PC-3 (cell line): ENCODE data around the gene HMGCS1. TPM values are rescaled to one million over a fixed set of nuclear protein-coding genes. Genes with fewer than 3 reads are reported as not detected.

Source experiments
- ATAC-seq: fragments of 200-7000 bp; cut with Tn5 transposase; 2 replicates; pipeline ENCODE4 v1.9.1; 2020; ENCODE audit warnings: mild to moderate bottlenecking, moderate library complexity
- BruUV-seq: library from RNA; stranded (reverse); fragments of 400-500 nt; replicated peaks from 2 replicates; lab custom pipeline; 2021; lab: Mats Ljungman, UMichigan
- CTCF ChIA-PET: fragments of 300-600 bp; sonication (Branson Sonifier 250); formaldehyde crosslinking; loops from one replicate; lab custom pipeline; 2022; ENCODE audit warnings: antibody characterized with exemption; lab: Charles Lee
- POLR2A ChIA-PET: fragments of 300-600 bp; sonication (Branson Sonifier 250); formaldehyde crosslinking; loops from one replicate; lab custom pipeline; 2022; ENCODE audit warnings: antibody characterized with exemption; ENCODE audit not compliant: unreplicated experiment; lab: Charles Lee
- DNase-seq: peaks from one replicate; pipeline ENCODE4 v3.0.0-alpha.2; 2015
- H2AFZ ChIP-seq: fragments of 300-600 bp; sonication (generic); 2 replicates; pipeline ENCODE4 v1.6.0; 2016; ENCODE audit warnings: antibody characterized with exemption, low read length
- H3F3A ChIP-seq: fragments of 300-600 bp; sonication (generic); one replicate; pipeline ENCODE4 v1.6.0; 2017; ENCODE audit warnings: antibody characterized with exemption, low read length, control low read depth, mild to moderate bottlenecking; ENCODE audit not compliant: unreplicated experiment
- H3K27ac ChIP-seq: fragments of 300-600 bp; sonication (generic); 2 replicates; pipeline ENCODE4 v1.5.1; 2016; ENCODE audit warnings: mild to moderate bottlenecking, low read length
- H3K27me3 ChIP-seq: fragments of 300-600 bp; sonication (generic); 2 replicates; pipeline ENCODE4 v1.6.1; 2016; ENCODE audit warnings: low read length, mixed read lengths
- H3K36me3 ChIP-seq: fragments of 300-600 bp; sonication (generic); 2 replicates; pipeline ENCODE4 v1.6.1; 2016; ENCODE audit warnings: low read depth, mixed run types, low read length, mixed read lengths
- H3K4me1 ChIP-seq: fragments of 300-600 bp; sonication (generic); 2 replicates; pipeline ENCODE4 v1.5.1; 2016; ENCODE audit warnings: low read length; ENCODE audit not compliant: insufficient read depth
- H3K4me2 ChIP-seq: fragments of 300-600 bp; sonication (generic); 2 replicates; pipeline ENCODE4 v1.6.0; 2016; ENCODE audit warnings: low read length
- H3K4me3 ChIP-seq: fragments of 300-600 bp; sonication (generic); 2 replicates; pipeline ENCODE4 v1.5.1; 2016; ENCODE audit warnings: mild to moderate bottlenecking, low read length, mixed read lengths
- H3K79me2 ChIP-seq: fragments of 300-600 bp; sonication (generic); 2 replicates; pipeline ENCODE4 v1.6.1; 2017; ENCODE audit warnings: low read length, mixed read lengths
- H3K9ac ChIP-seq: fragments of 300-600 bp; sonication (generic); 2 replicates; pipeline ENCODE4 v1.6.0; 2016; ENCODE audit warnings: mild to moderate bottlenecking, low read length
- H3K9me2 ChIP-seq: fragments of 300-600 bp; sonication (generic); replicated peaks from 2 replicates; pipeline ENCODE4 v1.6.1; 2016; ENCODE audit warnings: mixed run types, low read length, mixed read lengths
- H3K9me3 ChIP-seq: fragments of 300-600 bp; sonication (generic); 2 replicates; pipeline ENCODE4 v1.6.1; 2016; ENCODE audit warnings: low read length, mixed read lengths
- H4K20me1 ChIP-seq: fragments of 300-600 bp; sonication (generic); 2 replicates; pipeline ENCODE4 v1.6.1; 2016; ENCODE audit warnings: low read length, mixed read lengths
- EZH2 ChIP-seq: fragments of 300-600 bp; sonication (generic); IDR thresholded peaks from one replicate; pipeline ENCODE4 v1.6.1; 2017; ENCODE audit warnings: antibody characterized with exemption, mild to moderate bottlenecking, low read length; ENCODE audit not compliant: unreplicated experiment
- EZH2phosphoT487 ChIP-seq: fragments of 300-600 bp; sonication (generic); IDR thresholded peaks from 2 replicates; pipeline ENCODE4 v1.6.1; 2018; ENCODE audit warnings: mild to moderate bottlenecking, antibody characterized with exemption, low read length, borderline replicate concordance
- intact Hi-C: fragments of 100-400 bp; cut with micrococcal nuclease; formaldehyde crosslinking; loops from 2 replicates; pipeline ENCODE4 v1.9.0; 2023
- total RNA-seq: library from RNA; depleted of rRNA; stranded (reverse); fragments of >200 nt; gene quantifications from 2 replicates; pipeline ENCODE4 v1.2.3, GENCODE V29; 2014
- TF ChIP-seq, protein P1 (sequence below): fragments of 300-600 bp; sonication (generic); conservative IDR thresholded peaks from 2 replicates; pipeline ENCODE4 v1.5.1; 2017; ENCODE audit warnings: antibody characterized with exemption, low read depth, mild to moderate bottlenecking, low read length

HMGCS1 gene
- total RNA-seq, 1 experiment from 2014 or later = 39.7 TPM

DNA sequence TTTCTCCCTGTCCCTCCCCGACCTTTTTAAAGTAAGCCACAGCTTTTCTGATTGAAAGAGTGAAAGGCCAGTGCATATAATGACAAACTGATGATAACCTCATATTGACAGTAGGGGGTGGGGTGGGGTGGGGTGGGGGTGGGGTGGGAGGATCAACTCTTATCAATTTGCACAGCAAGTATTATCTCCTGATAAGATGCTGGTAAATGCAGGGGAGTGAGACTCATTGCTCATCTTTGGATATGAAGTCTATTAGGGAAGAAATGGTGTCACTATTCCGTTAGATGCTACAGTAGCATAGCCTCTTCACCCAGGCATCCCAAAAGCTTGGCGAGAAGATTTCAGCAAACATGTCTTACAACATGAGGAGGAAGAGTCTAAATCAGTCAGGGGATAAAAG is 38.9 kb upstream of the HMGCS1 start:
- no peak for TF ChIP-seq EZH2
- TF ChIP-seq, protein P1, sequence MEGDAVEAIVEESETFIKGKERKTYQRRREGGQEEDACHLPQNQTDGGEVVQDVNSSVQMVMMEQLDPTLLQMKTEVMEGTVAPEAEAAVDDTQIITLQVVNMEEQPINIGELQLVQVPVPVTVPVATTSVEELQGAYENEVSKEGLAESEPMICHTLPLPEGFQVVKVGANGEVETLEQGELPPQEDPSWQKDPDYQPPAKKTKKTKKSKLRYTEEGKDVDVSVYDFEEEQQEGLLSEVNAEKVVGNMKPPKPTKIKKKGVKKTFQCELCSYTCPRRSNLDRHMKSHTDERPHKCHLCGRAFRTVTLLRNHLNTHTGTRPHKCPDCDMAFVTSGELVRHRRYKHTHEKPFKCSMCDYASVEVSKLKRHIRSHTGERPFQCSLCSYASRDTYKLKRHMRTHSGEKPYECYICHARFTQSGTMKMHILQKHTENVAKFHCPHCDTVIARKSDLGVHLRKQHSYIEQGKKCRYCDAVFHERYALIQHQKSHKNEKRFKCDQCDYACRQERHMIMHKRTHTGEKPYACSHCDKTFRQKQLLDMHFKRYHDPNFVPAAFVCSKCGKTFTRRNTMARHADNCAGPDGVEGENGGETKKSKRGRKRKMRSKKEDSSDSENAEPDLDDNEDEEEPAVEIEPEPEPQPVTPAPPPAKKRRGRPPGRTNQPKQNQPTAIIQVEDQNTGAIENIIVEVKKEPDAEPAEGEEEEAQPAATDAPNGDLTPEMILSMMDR = no peak
- TF ChIP-seq EZH2phosphoT487 = no peak
- Histone ChIP-seq H3K36me3 (no peaks in the 10 kb centered on the region), H3K4me3 (no peak overlapping the region), H3K79me2 (no peaks in the 10 kb centered on the region), H3F3A (no peaks in the 10 kb centered on the region), H3K4me2 (no peak overlapping the region), H4K20me1 (no peaks in the 10 kb centered on the region), H2AFZ (no peak overlapping the region), H3K27me3 (no peaks in the 10 kb centered on the region), H3K27ac (no peak overlapping the region), H3K9ac (no peak overlapping the region), H3K9me2 (no peaks in the 10 kb centered on the region), H3K9me3 (no peaks in the 10 kb centered on the region), H3K4me1 (no peaks in the 10 kb centered on the region)
- no peak for ATAC-seq
- ChIA-PET CTCF (interaction anchor here (0.8 kb wide), 1 partner anchor 39 kb away, joined by 4 read pairs; no protein-coding TSS in a partner anchor), POLR2A (no interaction called here)
- BruUV-seq = no TSS peak
- no peak for DNase-seq
- intact Hi-C loops = no loop called here

DNA sequence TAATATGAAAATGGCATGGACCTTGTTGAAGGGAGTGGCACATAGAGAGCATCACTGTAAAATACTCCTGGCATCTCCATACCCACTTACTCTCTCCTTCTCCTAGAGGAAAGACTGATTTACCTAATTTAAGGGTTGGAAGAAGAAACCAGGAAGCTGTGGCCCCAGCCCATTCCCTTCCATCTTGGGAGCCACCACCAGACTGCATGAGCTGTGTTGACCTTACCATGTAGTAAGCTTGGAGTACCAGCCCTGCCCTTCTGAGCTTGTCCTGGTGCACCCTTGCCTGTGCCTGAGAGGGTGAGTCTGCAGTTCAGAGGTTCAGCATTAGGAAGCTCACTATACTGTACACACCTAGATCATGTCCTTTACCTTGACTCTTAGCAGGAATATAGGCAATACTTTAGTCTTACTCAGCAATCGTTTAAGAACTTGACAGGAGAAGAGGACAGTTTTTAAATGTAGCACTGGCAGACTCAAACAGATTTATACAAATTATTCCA is 35.7 kb upstream of the HMGCS1 start:
- H3K36me3 ChIP-seq = no peaks in the 10 kb centered on the region
- CTCF ChIA-PET = no interaction called here
- no peaks in the 10 kb centered on the region for H3K4me1 ChIP-seq
- no peaks in the 10 kb centered on the region for H3K27me3 ChIP-seq
- no peak overlapping the region for H2AFZ ChIP-seq
- TF ChIP-seq EZH2phosphoT487 (no peak), EZH2 (no peak)
- TF ChIP-seq, protein P1 = no peak
- H3K79me2 ChIP-seq = no peaks in the 10 kb centered on the region
- ATAC-seq (no peak), DNase-seq (no peak)
- H4K20me1 ChIP-seq = no peaks in the 10 kb centered on the region
- no peak overlapping the region for H3K4me2 ChIP-seq
- intact Hi-C loops = no loop called here
- BruUV-seq = no TSS peak
- no peaks in the 10 kb centered on the region for H3K9me2 ChIP-seq
- H3F3A ChIP-seq = no peaks in the 10 kb centered on the region
- no peaks in the 10 kb centered on the region for H3K9me3 ChIP-seq
- no peak overlapping the region for H3K4me3 ChIP-seq
- no peak overlapping the region for H3K9ac ChIP-seq
- POLR2A ChIA-PET = interaction anchor here (0.5 kb wide), 1 partner anchor 166 kb away, joined by 3 read pairs; the partner anchor contains the start of gene C5orf34
- no peak overlapping the region for H3K27ac ChIP-seq

DNA sequence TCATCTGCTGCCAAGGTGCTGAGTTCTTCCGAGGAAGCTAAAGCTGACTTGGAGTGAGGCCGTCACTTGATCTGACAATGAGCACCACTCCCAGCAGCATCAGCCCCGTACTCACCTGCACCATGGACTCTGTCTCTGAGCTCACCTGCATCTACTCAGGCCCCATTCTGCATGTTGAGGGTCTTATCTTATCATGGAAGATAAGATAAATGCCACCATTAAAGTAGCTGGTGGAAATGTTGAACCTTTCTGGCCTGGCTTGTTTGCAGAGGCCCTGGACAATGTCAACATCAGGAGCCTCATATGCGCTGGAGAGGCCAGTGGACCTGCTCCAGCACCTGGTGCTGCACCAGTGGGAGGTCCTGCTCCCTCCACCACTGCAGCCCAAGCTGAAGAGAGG is 35.0 kb upstream of the HMGCS1 start:
- H2AFZ ChIP-seq = no peak overlapping the region
- no peaks in the 10 kb centered on the region for H3F3A ChIP-seq
- no TSS peak for BruUV-seq
- TF ChIP-seq, protein P1 = no peak
- no peak for TF ChIP-seq EZH2phosphoT487
- no peak for TF ChIP-seq EZH2
- no peaks in the 10 kb centered on the region for H3K27me3 ChIP-seq
- H3K9me2 ChIP-seq = no peaks in the 10 kb centered on the region
- DNase-seq = no peak
- no peak overlapping the region for H3K4me2 ChIP-seq
- H3K4me3 ChIP-seq = no peak overlapping the region
- no peak overlapping the region for H3K9ac ChIP-seq
- ChIA-PET CTCF (no interaction called here), POLR2A (no interaction called here)
- no peaks in the 10 kb centered on the region for H3K4me1 ChIP-seq
- no peaks in the 10 kb centered on the region for H3K79me2 ChIP-seq
- H3K36me3 ChIP-seq = no peaks in the 10 kb centered on the region
- intact Hi-C loops = no loop called here
- no peaks in the 10 kb centered on the region for H4K20me1 ChIP-seq
- no peak overlapping the region for H3K27ac ChIP-seq
- ATAC-seq = no peak
- no peaks in the 10 kb centered on the region for H3K9me3 ChIP-seq
